NCI-H146 treated with DMSO at 0.1 percent for 48 hours (cell line): Measurements from ENCODE around the gene ORM1.

Source experiments
- DNase-seq: peaks from one replicate; lab custom pipeline; 2025; ENCODE audit not compliant: unreplicated experiment; lab: John Stamatoyannopoulos, UW

Gene ORM1

GRCh38 chr9:114341152-114341830 lies 18.4 kb downstream of the ORM1 start:
- no peak for DNase-seq

DNA sequence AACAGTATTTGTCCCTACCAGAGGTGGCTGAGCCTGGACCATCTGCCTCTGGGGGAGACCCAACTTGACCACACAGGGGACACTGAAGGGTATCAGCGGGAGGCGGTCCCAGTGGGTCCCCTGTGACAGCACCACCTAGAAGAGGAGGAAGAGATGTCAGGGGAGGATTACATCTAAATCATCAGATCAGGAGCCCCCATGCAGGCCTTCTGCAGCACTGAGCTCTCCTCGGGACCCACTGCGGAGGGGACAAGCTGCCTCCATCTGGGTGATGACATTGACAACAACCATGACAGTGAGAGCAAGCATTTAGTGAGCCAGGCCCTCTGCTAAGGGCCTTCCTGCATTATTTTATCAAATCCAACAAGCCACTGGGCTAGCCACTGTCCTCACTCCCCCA lies 19.1 kb downstream of the ORM1 start:
- DNase-seq: no peak

- no peak for DNase-seq
These were observed 20.0 kb downstream of the ORM1 start for GRCh38 chr9:114342755-114343440.

GRCh38 chr9:114343471-114344187 lies 20.7 kb downstream of the ORM1 start:
- DNase-seq: no peak

DNA sequence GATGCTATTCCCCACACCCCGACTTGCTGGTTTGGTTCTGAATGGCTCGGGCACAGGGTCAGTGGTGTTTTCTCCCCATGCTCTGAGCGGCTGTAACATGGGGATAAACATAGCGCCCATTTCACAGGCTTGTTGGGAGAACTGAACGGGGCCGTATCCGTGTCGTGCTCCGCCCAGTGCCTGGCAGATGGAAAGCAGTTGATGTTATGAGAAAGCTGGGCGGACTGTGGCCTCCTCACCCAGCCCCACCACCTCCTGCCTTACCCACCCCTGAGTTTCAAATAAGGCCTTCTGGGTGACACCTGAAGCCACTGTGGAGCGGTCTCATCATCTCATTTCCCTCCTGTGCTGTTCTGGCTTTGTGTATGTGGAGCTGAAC lies 21.3 kb downstream of the ORM1 start:
- DNase-seq: no peak

DNA sequence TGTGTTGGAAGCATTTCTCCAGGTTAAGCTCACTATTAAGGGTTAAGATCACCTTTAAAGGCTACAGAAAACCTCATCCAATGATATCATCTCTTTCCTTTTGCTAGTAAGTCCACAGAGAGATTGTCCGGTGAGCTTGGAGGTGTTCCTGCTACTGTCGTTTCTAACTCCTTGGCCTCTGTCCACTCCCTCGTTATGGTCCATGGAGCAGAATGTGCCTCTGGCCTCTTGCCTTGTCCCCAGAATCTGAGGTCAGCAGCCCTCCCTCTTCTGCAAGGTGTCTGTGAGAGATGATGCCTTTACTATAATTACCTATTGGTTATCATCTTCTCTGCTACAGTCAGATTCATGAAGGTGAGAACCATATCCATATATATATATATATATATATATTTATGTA lies 21.8 kb downstream of the ORM1 start:
- no peak for DNase-seq

GRCh38 chr9:114345493-114346065 lies 22.7 kb downstream of the ORM1 start:
- DNase-seq: no peak

DNA sequence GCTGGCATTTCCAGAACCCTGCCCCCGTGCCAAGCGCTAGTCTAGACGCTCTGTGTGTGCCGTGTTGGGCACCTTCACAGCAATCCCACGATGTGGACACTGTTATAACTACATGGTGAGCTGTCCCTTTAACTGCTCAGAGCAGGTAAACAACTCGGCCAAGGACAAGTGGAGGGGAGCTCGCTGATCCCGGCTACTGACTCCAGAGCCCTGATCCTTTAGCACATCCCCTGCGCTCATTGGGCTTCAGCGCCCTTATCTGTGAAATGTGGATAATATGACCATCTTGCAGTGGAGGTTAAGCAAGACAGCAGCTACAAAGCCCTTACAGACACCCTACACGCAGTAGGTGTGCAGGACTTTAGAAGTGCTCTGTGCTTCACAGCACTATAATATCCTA lies 23.2 kb downstream of the ORM1 start:
- no peak for DNase-seq

DNA sequence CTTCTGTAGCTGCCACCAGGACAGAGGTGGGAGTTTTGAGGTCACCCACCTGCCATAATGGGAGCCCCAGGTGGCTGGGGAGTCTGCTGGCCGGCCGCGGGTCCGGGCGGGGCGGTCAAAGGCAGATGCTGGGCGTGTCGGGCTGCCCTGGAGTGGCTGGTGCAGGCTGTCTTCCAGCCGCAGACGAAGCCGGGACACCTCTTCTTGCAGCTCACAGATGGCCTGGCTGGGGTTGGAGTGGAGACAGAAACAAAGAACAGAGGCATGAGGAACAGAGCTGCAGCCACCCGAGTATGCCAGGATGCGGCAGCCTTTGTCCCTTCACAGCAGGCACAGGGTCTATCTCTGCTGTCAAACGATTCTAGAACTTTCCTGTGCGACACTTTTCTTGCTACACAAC lies 24.8 kb downstream of the ORM1 start:
- no peak for DNase-seq

GRCh38 chr9:114348261-114348905 lies 25.5 kb downstream of the ORM1 start:
- DNase-seq: no peak

- DNase-seq: no peak
These were observed 26.1 kb downstream of the ORM1 start for GRCh38 chr9:114348906-114349482.

DNA sequence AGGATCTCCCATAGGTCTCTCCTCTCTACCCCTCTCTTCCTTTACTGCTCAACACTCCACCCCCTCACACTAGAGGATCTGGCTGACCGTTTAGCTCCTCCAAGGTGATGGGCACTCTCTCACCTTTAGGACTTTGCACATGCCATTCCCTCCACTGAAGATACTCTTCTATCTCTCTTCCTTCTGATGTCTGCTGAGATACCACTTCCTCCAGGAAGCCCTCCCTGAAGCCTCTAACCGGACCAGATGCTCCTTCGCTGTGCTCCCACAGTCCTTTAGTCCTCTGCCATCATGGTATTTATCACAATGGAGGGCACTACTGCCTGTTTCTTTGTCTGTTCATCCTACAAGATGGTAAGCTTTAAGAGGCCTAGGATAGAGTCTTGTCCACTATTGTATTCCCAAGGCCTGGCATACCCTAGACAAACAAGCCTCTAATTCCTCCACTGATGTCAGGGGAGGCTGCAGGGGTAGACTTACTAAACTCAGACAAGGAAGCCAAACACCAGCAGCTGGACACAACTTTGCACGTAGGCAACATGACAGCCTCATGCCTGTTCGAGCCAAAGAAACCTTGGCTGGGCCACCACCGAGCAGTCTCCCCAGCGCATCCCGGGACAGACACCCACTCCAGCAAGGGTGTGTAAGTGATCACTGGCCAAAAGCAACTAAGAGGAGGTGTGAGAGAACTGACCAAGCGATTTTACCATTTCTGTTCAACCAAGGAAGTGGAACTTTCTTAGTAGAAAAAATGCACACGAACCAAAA lies 27.0 kb downstream of the ORM1 start:
- no peak for DNase-seq

GRCh38 chr9:114350636-114351401 lies 27.9 kb downstream of the ORM1 start:
- DNase-seq: no peak

DNA sequence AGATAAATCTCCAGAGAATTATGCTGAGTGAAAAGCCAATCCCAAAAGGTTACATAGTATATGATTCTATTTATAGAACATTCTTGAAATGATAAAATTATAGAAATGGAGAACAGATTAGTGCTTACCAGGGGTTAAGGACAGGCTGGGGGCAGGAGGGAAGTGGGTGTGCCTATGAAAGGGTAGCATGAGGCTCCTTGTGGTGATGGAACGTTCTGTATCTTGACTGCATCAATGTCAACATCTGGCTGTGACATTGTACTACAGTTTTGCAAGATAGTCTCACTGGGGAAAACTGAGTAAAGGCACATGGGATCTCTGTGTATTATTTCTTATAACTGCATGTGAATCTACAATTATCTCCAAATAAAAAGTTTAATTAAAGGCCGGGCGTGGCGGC lies 29.0 kb downstream of the ORM1 start:
- no peak for DNase-seq

GRCh38 chr9:114355821-114356220 lies 32.9 kb downstream of the ORM1 start:
- no peak for DNase-seq

DNA sequence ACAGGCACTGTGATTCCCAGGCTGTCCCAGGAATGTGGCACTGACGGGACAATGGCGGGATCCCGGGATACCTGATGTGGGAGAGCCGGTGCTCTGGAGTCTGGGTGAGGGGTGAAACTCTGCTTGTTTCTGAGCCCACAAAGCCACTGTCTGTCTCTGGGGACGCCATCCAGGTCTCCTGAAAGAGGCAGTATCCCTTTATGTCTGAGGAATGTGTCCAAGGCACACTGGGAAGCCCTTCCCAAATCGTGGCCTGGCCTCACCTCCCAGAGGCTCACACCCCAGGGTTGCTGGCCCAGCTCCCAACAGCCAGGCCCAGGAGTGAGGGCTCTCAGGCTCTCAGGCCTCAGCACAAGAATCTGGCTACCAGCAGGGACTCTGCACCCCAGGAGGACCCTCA lies 33.9 kb downstream of the ORM1 start:
- DNase-seq: no peak

- DNase-seq: no peak
These were observed 34.5 kb downstream of the ORM1 start for GRCh38 chr9:114357360-114357759.

- DNase-seq: no peak
These were observed 35.0 kb downstream of the ORM1 start for GRCh38 chr9:114357911-114358328.

- DNase-seq: no peak
These were observed 36.9 kb downstream of the ORM1 start for GRCh38 chr9:114359801-114360200.

DNA sequence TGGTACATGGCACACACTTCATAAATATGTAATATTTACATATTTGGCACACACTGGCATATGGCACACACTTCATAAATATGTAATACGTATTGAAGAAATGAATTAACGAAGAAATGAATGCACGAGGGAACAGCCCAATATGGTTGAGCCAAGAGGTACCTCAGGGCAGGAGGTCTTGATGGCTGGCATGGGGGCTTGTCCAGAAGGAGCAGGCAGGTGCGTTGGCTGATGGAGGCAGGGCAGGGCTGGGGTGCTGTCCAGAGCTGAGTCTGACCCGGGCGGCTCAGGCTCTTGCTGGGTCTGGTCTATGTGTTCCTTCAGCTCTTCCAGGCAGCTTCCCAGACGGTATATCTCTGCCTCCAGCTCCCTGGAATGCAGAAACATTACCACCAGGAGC lies 38.6 kb downstream of the ORM1 start:
- no peak for DNase-seq
